GM21447 (cell line): ENCODE data around the gene IGF2BP2.

Experiments
- ATAC-seq: cut with Tn5 transposase; IDR thresholded peaks from one replicate; pipeline ENCODE4 v1.9.1; 2021; ENCODE audit not compliant: unreplicated experiment

IGF2BP2 gene

DNA sequence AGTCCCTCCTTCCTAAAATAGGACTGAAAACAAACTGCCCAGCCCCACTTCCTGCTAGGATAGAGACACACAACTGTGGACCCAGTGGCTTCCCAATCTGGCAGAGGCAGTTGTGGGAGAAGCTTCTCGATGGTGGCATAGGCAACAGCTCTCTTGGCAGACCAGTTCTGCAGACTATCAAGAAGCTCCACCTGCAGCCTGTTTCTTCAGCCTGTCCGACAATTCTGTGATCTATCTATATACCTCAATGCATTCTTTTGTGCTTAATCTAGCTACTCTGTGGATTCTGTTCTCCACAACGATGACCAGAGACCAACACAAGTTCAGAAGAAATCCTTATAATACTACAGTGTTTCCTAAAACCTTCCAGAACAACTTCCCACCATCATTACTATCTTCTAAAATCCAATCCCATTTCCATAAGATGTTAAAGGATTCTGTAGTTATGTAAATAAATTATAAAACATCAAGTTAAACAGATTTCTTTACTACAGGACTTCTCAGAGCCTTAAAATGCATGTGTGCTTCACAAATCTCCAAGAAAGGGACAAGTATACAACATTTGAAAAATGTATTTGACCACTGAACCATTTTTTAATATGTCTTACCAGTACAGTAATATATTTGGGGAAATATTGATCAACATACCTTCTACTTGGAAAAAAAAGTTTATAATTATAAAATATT, 57.7 kb downstream of the IGF2BP2 start:
- ATAC-seq: no peak

GRCh38 chr3:185766329-185767001, 58.4 kb downstream of the IGF2BP2 start:
- ATAC-seq: no peak

GRCh38 chr3:185764980-185765370, 59.9 kb downstream of the IGF2BP2 start:
- ATAC-seq: no peak

DNA sequence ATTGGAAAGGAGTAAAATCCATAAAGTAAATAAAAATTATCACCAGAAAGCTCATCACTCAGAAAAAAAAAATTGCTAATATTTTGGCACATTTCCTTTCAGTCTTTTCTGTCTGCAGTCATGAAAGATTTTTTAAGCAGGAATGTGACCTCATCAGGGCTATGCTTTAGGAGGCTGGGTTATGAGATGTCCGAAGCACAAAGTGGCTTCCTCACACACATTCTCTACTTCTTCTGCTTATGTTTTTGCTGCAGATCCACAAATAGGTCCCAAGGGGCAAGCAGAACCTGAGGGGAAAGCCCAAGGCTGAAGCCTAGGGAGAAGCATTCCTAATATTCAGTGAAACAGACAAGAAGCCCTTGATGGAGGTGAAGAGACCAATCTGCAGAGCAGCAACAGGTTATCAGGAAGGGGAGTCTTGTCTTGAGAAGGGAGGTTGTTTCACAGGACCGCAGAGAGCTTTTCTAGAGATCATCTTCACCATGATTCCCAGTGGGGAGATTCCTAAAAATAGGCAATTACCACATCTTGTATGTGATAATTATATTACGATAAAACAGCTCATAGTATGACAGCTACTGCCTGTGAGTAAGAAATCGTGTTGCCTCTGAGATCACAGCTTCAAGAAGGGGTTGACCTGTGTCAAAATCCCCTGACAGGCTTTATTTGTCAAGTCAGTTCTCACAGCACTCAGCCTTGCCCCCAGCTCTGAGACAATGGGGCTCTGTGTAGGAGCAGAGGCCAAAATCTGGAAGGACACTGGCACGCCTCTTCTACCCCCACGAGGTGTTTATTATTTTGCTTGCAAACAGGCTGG, 60.5 kb downstream of the IGF2BP2 start:
- ATAC-seq: no peak

DNA sequence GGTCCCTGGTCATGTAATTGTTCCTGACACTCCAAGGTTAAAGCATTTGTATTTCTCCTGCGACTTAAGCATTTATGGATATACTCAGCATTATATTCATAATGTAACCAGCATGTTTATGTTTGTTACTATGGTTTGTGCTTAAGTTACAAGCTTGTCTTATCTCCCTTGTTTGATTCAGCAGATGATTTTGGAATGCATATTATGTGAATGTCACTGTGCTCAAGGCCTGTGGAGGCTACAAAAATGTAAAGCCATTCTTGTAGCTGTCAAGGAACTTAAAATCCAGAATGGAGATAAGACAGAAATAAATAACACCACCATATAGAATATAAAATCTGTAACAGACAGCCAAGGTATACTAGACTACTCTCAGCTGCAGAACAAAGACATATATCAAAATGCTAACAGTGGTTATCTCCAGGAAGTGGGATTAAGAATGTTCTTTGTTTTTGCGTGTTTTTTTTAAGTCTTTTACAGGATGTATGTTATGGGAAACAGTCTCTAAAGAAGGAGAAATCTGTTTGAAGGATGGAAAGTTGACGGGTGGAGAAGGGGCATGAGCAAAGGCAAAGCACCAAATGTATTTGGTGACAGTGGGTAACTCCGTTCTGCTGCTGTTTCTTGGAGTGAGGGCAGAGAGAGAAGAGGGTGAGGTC, 61.4 kb downstream of the IGF2BP2 start:
- ATAC-seq: no peak

GRCh38 chr3:185760550-185760949, 64.3 kb downstream of the IGF2BP2 start:
- no peak for ATAC-seq

DNA sequence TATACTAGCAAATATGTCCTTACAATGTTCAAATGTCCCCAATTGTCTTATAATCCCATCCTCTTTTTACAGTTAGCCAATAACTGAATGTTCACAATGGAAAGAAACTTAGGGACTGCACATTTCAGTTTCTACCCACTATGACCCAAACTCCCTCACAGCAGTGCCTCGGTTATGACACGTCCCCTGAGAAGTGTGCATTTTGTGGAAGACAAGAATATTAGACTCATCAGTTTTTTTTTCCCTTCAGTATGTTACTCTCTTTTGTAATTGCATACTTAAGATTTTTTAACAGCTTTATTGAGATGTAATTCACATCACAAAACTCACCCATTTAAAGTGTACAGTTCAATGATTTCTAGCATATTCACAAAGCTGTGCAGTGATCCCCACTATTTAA, 64.8 kb downstream of the IGF2BP2 start:
- ATAC-seq: no peak

- no peak for ATAC-seq
Measured at GRCh38 chr3:185759512-185759911, 65.3 kb downstream of the IGF2BP2 start.

- ATAC-seq: no peak
Measured at GRCh38 chr3:185758912-185759311, 65.9 kb downstream of the IGF2BP2 start.

- ATAC-seq: no peak
Measured at GRCh38 chr3:185757176-185757575, 67.7 kb downstream of the IGF2BP2 start.

GRCh38 chr3:185756477-185756876, 68.4 kb downstream of the IGF2BP2 start:
- ATAC-seq: no peak

GRCh38 chr3:185754920-185755319, 69.9 kb downstream of the IGF2BP2 start:
- ATAC-seq: no peak

- no peak for ATAC-seq
Measured at GRCh38 chr3:185753354-185753753, 71.5 kb downstream of the IGF2BP2 start.

DNA sequence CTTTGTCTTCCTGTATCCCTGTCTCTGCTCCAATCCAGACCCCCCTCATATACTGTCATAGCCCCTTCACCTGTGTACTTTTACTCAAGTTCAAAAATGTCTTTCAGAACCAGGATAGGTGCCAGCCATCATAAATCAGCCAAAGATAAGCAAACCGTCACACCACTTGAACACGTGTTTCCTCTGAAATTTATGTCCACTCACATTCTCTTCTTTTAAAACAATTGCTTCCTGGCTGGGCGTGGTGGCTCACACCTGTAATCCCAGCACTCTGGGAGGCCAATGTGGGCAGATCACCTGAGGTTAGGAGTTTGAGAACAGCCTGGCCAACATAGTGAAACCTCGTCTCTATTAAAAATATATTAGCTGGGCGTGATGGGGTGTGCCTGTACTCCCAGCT, 74.1 kb downstream of the IGF2BP2 start:
- no peak for ATAC-seq

- ATAC-seq: no peak
Measured at GRCh38 chr3:185750015-185750414, 74.8 kb downstream of the IGF2BP2 start.

DNA sequence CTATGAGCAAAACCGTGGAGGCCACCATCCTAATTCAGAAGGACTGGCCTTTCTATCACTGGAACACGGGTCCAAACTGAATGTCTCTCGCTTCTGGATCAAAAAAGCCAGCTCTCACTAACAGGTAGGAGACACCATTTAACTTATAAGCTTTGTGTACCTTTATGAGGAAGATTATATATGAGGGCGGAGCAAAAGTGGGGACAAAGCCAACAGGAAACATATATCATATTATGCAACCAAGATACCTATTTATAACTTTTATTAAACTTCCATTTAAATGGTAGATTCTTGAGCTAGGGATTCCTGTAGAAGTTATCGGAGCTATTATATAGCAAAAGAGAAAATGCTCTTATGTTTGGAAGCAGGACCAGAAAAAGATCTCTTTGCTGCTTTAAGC, 78.4 kb downstream of the IGF2BP2 start:
- ATAC-seq: no peak

DNA sequence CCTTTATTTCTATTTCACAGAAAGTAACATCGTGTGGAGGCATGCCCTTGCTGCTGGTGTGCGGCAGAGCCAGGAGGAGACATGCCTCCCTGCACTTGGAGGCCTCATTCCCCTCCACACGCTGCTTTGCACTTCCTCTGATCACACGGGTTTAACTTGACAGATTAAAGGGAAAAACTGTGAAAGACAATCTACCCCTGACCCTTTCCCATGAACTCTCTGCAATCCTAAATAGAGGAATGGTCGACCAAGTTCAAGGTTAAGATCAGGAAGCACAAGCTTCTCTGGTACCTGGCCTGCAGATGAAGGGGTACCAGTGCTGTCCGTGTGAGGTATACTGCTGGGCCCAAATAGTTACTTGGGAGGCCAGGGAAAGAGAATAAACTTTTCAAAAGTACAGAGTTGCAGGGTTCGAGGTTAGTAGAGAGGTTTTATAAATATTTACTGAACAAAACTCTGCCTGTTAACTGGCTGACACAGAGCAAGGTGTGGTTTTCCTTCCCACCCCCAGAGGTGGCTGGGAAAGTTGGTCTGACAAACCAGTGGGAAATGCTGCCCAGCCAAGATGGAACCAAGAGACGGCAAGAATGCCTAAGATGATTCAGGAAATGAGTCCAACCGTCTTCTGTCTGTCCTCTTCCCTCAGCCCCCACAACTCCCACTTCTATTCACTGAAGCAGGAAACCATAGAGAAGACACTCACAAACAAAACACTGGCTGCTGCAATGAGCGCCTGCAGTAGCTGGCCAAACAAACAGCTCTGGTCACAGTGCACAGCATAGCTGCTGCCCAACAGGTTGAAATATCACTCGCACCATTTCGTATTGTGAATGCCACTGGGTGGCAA, 79.6 kb downstream of the IGF2BP2 start:
- ATAC-seq: peak; percentile 71

GRCh38 chr3:185741586-185741985, 83.3 kb downstream of the IGF2BP2 start:
- ATAC-seq: no peak

- ATAC-seq: no peak
Measured at GRCh38 chr3:185740133-185740532, 84.7 kb downstream of the IGF2BP2 start.

DNA sequence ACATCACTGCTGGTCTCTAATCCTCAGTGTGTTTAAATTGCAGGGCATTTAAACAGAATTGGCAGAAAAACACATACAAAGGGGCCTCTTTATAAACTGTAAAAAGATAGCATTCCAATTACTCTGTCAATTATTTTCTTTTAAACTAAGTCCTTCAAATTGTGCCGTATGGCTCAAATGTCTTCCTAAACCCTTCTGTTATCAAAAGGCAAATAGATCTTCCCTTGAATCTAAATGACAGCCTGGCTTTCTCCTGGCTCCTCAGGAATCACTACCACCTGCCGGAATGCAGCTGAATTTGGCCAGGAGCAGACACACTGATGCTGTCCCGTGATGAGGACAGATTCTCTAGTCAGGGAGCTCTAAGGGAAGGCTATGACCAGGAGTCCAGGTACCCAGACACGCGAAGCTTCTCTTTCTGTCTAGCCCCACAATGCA, 85.6 kb downstream of the IGF2BP2 start:
- no peak for ATAC-seq
